HG03039 (cell line): ENCODE measurements around the gene ANKS1A.

Experiments
- ATAC-seq: cut with Tn5 transposase; IDR thresholded peaks from one replicate; pipeline ENCODE4 v1.9.1; 2021; ENCODE audit warnings: mild to moderate bottlenecking, moderate library complexity; ENCODE audit not compliant: unreplicated experiment

ANKS1A gene

DNA sequence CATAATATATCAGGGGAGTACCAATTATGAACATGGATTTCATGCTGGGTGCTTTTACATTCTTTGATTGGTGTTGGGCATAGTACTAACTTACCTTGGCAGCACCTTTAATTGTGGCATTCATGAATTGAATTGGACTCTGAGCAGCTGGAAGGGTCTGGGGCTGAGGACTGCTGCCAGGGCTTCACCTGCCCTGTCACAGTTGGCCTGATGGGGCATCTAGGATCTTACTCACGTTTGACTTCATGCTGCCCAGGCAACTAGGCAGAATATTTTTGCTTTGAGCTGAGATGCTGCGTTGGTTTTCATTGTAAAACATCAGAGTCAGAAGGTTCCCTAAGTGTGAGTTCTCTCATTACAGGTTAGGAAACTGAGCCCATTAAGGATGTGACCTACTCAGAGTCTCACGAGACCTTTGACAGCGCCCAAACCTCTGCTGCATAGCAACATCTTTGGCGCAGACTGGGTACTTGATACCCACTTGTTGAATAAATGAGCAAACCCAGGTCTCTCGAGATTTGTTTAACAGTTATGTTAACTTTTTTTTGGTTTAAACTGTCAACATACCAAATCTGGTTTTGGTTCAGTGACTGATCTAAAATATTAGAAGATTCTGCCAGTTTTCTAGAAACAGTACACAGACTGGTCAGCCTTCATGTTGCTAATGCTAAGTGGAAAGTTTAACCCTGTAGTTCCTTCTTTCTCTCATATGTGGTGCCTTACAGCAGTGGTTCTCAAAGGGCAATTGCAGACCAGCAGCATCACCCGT is 147.2 kb downstream of the ANKS1A start:
- no peak for ATAC-seq

DNA sequence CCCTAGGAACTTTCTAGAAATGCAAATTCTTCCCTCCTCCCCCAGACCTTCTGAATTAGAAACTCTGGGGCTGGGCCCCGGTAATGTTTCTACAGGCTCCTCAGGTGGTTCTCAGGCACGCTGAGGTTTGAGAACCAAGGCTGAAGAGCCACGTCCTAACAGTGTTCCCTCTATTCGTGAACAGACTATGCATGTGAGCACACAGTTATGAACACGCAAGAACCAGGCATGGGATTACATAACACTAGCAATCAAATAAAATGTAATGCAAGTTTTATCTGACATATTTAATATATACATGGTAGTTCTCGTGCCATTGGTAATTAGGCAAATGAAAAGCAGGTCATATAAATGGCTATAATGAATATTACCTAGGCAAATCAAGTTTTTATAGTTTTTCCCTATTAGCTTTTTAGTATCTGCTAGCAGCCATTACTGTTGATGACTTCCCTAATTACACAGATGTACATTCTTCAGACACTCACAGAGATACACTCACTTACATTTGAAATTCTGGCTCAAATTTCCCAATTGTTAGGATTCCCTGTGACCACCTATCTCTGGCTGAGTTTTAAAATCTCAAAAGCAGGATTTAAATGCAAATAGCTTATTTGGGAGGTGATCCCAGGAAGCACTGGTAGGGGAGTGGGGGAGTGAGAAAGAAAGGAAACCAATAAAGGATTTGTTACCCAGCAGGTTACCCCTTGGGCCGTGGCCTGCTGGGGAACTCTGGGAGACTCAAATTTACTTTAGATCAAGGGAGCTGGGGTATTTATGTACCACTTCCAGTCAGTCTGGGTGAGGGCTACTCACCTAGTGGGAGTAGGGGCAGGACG is 148.0 kb downstream of the ANKS1A start:
- no peak for ATAC-seq

GRCh38 chr6:35037664-35038038 is 148.6 kb downstream of the ANKS1A start:
- no peak for ATAC-seq

DNA sequence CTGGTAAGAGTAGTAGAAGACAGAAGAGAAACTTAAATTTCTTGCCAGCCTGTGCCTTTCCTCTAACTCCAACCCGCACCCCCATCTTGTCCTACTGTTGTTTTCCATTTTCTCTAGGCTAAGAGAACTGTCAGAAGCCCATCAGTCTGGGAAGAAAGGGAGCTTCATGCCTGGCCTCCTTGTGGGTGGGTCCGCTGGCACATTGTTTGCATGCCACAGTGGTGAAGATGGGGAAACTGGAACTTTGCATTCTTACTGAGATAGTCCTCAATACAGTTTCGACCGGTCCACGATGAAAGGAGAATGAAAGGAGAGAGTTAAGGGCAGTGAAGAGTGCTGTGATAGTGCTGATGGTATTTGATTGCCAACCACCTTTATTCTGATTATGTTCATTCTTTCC is 149.0 kb downstream of the ANKS1A start:
- no peak for ATAC-seq

DNA sequence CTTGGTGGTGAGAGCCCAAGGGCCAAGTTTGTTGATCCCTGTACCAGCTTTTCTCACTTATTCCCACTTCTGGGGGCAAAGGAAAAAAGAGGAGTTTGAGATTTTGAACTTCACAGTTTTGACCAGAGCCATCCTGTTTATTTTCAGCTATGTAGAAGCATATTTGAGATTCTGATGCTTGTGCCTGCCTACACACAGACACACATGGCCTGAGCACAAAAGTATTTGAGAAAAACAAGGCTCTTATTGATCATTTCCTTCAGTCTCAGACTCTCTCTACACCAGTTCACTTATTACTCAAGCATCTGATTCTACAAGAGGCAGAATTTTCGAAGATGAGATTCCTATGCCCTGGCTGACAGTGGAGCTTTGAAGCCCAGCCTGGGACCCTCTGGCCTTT is 151.3 kb downstream of the ANKS1A start:
- no peak for ATAC-seq

DNA sequence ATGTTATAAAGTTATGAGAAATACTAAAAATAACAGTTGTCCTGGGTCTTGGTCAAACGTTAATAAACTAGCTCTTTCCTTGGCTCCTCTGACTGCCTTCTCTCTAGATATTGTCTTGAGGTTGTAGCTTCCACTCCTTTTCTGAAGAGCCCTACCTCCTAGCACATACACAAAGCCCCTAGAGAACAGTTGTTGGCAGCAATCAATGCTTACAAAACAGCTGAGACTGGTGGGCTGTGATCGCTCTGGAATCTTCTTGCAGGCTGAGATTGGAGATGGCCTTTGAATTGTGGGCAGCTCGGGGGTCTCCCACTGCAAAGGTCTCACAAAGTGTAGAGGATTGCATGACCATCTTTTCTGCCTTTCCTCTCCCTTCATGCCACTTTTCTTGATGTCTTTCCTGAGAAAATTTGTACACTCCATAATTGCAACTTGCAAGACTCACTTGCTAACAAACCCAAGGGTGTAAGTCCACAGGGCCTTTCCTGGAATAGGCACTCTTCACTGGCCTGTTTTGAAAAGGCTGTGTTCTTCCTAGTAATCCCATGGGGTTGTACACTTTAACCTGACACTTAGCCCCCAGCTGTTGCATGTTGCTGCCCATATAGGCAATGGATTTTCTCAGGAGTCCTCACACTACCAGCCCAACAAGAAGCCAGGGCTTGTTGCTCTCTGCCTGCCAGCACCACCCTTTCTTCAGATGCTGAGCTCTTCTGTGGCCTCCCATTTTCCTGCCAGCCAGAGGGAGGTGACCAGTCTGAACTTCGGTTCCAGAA is 152.2 kb downstream of the ANKS1A start:
- no peak for ATAC-seq

- ATAC-seq: no peak
Observed at GRCh38 chr6:35042031-35042815, 153.2 kb downstream of the ANKS1A start.

- ATAC-seq: no peak
Observed at GRCh38 chr6:35043381-35044130, 154.5 kb downstream of the ANKS1A start.

- no peak for ATAC-seq
Observed at GRCh38 chr6:35044145-35044745, 155.2 kb downstream of the ANKS1A start.

- no peak for ATAC-seq
Observed at GRCh38 chr6:35044761-35045421, 155.8 kb downstream of the ANKS1A start.

- no peak for ATAC-seq
Observed at GRCh38 chr6:35046103-35046502, 157.0 kb downstream of the ANKS1A start.

- no peak for ATAC-seq
Observed at GRCh38 chr6:35046862-35047261, 157.8 kb downstream of the ANKS1A start.

DNA sequence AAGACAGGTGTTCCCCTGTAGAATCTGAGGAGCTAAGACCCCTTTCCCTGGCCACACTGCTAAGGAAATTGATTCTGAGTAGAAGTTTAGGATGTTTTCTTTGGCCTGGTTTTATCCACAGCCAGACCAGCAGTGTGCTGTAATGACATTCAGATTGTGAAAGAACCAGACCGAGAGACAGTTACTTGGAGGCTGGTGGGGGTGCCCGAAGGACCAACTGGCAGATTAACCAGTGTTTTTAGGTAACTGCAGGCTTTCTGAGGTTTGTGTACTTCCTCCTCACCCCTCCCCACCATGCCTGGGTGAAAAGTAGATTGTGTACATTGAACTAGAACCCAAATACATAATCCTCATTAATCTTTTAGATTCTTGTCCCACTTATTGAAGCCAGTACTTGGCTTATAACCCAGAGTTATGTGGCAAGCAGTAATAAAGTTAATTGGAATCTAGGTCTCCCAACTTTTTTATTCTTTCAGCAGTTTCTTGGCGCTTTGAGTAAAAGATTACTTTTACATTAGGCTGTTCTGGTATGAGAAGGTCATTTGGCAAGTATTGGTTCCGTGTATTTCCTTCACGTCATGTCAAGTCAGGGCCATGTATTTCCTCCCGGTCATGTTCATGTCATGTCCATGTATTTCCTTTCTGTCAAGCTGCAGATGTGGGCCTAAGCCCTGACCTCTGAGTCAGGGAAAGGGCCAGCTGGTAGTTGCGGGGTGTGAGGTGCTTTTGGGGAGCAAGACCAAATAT is 158.4 kb downstream of the ANKS1A start:
- ATAC-seq: no peak

DNA sequence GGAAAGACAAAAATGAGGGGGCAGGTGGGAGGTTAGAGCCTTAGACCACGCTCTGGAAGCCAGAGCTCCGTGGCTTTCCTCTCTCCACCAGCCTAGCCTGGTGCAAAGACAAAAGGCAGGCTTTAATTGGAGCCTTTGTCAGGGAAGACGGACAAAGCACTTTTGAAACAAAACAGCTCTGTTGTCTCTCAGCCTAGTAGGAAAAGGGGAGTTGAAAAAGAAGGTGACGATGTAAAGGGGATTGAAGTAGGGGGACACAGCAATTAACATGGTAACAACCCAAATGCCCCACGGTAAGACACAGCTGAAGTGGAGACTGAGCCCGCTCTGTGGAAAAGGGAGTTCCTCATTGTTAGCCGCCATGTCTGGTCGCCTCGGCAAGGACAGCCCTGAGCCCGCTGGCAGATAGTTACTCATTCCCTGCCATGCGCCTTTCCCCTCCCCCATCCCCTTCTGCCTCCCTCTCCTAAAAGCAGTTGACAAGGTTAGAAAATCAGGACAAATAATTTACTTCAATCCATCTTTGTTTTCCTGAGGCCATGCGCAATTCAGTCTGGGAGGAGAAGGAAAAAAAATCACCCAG is 159.1 kb downstream of the ANKS1A start:
- ATAC-seq: no peak

- no peak for ATAC-seq
Observed at GRCh38 chr6:35048631-35049083, 159.6 kb downstream of the ANKS1A start.

GRCh38 chr6:35049156-35049735 is 160.2 kb downstream of the ANKS1A start:
- ATAC-seq: no peak

GRCh38 chr6:35049900-35050756 is 161.1 kb downstream of the ANKS1A start:
- no peak for ATAC-seq
